Endothelial cell (in vitro differentiated cells): Measurements from ENCODE around the gene ZNF174. TPM values are rescaled to one million over a fixed set of nuclear protein-coding genes. Genes with fewer than 3 reads are reported as not detected.

Experiments
- DNase-seq: peaks from one replicate; pipeline ENCODE4 v3.0.0; 2021; ENCODE audit warnings: low spot score
- H3K27ac Mint-ChIP-seq: one replicate; pipeline ENCODE4 v1.8.0; 2021; ENCODE audit warnings: mixed read lengths, inconsistent platforms; ENCODE audit not compliant: unreplicated experiment
- H3K27me3 Mint-ChIP-seq: one replicate; pipeline ENCODE4 v1.8.0; 2021; ENCODE audit warnings: mild to moderate bottlenecking, moderate library complexity, mixed read lengths, inconsistent platforms; ENCODE audit not compliant: unreplicated experiment
- H3K36me3 Mint-ChIP-seq: one replicate; pipeline ENCODE4 v1.8.0; 2021; ENCODE audit warnings: mild to moderate bottlenecking, low read depth, mixed read lengths, inconsistent platforms; ENCODE audit not compliant: unreplicated experiment
- H3K4me1 Mint-ChIP-seq: one replicate; pipeline ENCODE4 v1.8.0; 2021; ENCODE audit warnings: mild to moderate bottlenecking, mixed read lengths, inconsistent platforms; ENCODE audit not compliant: unreplicated experiment
- H3K4me3 Mint-ChIP-seq: one replicate; pipeline ENCODE4 v1.8.0; 2021; ENCODE audit warnings: mild to moderate bottlenecking, mixed read lengths, inconsistent platforms; ENCODE audit not compliant: unreplicated experiment
- H3K9me3 Mint-ChIP-seq: one replicate; pipeline ENCODE4 v1.8.0; 2021; ENCODE audit warnings: mixed read lengths, inconsistent platforms; ENCODE audit not compliant: unreplicated experiment
- CTCF ChIP-seq: fragments of 200-600 bp; sonication (generic); IDR thresholded peaks from one replicate; pipeline ENCODE4 v1.5.0; 2021; ENCODE audit warnings: antibody characterized with exemption; ENCODE audit not compliant: unreplicated experiment
- total RNA-seq: library from RNA; stranded (reverse); fragmentation: NEBNext Ultra II Directional; extraction: Animal tissue kit (Norgen Biotek cat#: 25700); gene quantifications from one replicate; pipeline ENCODE4 v1.2.1, GENCODE V29; 2021; ENCODE audit not compliant: unreplicated experiment

The ZNF174 gene
- total RNA-seq, 1 donor from 2014 or later = 10.3 TPM

- peaks cover 8% of the 10 kb centered on the region for H3K27me3 Mint-ChIP-seq
- H3K4me3 Mint-ChIP-seq = peak overlapping the region; percentile 97
- H3K9me3 Mint-ChIP-seq = peaks cover 6% of the 10 kb centered on the region
- peak overlapping the region; percentile 78 for H3K27ac Mint-ChIP-seq
- H3K4me1 Mint-ChIP-seq = peaks cover 16% of the 10 kb centered on the region
- peak; percentile 6 for DNase-seq
- H3K36me3 Mint-ChIP-seq = peaks cover 70% of the 10 kb centered on the region
- no peak for TF ChIP-seq CTCF
Measured at GRCh38 chr16:3401719-3402397, 843 bp downstream of the ZNF174 start.

GRCh38 chr16:3408561-3409197 is 7.7 kb downstream of the ZNF174 start:
- Mint-ChIP-seq H3K27ac (no peak overlapping the region), H3K4me1 (peaks cover 1% of the 10 kb centered on the region)

DNA sequence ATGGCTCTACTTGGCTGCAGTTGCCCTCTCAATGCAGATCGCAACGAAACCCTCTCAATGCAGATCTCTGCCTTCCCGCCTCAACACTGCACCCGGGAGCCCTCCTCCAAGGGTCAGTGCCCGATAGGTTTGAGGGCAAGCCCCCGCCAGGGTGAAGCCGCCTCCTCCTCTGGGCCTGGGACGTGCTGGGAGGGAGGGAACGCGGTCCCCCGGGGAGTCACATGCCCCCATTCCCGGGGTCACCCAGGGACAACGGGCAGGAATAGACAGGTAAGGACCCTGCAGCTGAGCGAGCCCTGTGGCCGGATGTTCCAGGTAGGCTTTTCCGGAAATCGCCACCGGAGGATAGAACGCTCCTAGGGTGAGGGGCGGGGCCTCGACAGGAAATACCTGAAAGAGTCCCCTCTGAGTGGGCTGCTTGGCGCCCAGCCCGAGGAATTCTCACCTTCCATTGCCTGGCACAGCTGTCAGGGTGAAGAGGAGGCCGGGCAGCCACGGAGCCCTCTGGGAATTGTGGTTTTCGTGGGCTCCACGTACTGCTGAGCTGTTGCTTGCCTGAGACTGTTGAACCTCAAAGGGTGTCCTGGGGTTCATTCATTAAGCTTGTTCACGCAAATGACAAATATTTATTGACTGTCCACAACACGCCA is 12.8 kb downstream of the ZNF174 start:
- no peak for TF ChIP-seq CTCF
- Mint-ChIP-seq H3K27me3 (peaks cover 6% of the 10 kb centered on the region), H3K27ac (no peak overlapping the region), H3K9me3 (peaks cover 20% of the 10 kb centered on the region), H3K4me3 (no peak overlapping the region), H3K4me1 (no peaks in the 10 kb centered on the region), H3K36me3 (peaks cover 47% of the 10 kb centered on the region)
- no peak for DNase-seq

More at GRCh38 chr16:3408561-3409197, 7.7 kb downstream of the ZNF174 start:
- no peak for DNase-seq
- TF ChIP-seq CTCF = no peak
- peaks cover 11% of the 10 kb centered on the region for H3K27me3 Mint-ChIP-seq
- peaks cover 79% of the 10 kb centered on the region for H3K36me3 Mint-ChIP-seq
- H3K9me3 Mint-ChIP-seq = peaks cover 24% of the 10 kb centered on the region
- H3K4me3 Mint-ChIP-seq = peak overlapping the region; percentile 80

DNA sequence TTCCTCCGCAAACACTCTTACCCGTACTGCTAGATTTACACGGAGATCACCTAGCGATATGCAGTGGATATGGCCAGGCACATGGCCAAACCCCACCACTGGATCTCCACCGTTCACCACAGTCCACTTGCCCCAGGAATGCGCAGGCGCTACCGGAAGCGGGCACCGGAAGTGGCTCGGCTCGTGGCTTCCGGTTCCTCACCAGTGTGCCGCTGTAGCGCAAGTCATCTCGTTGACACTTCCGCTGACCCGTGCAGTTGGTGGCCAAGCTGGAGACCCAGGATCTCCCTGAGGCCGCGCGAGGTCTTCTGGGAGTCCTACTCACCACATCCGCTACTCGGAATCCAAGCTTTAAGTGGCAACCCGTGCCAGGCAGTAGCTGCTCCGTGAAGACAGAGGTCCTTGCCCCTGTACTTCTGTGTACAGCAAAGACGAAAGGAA is 30.8 kb downstream of the ZNF174 start:
- peaks cover 8% of the 10 kb centered on the region for H3K36me3 Mint-ChIP-seq
- no peak overlapping the region for H3K27ac Mint-ChIP-seq
- H3K4me3 Mint-ChIP-seq = no peak overlapping the region
- TF ChIP-seq CTCF = no peak
- DNase-seq = no peak
- H3K27me3 Mint-ChIP-seq = no peaks in the 10 kb centered on the region
- H3K9me3 Mint-ChIP-seq = no peaks in the 10 kb centered on the region
- no peaks in the 10 kb centered on the region for H3K4me1 Mint-ChIP-seq
